Gastroesophageal sphincter (tissue), 3 donors: Measurements from ENCODE around the gene PTPN21.

Experiments
- CTCF ChIP-seq, 4 experiments: fragments of 200-600 bp in 2 of 4; fragments of 450-650 bp in 2 of 4; sonication (generic) in 1 of 4; IDR thresholded peaks; one replicate each; pipeline ENCODE4 v1.5.1; 2017 to 2019; ENCODE audit warnings: antibody characterized with exemption in 4 of 4, mild to moderate bottlenecking in 2 of 4, moderate library complexity in 2 of 4
- POLR2A ChIP-seq, 2 donors: fragments of 450-650 bp; IDR thresholded peaks; one replicate each; pipeline ENCODE4 v1.6.1; 2017; ENCODE audit warnings: antibody characterized with exemption in 2 of 2, mild to moderate bottlenecking in 2 of 2, moderate library complexity in 1 of 2
- POLR2AphosphoS5 ChIP-seq: sonication (generic); formaldehyde crosslinking; IDR thresholded peaks from one replicate; pipeline ENCODE4 v1.6.1; 2017; ENCODE audit warnings: antibody characterized with exemption

GRCh38 chr14:88488081-88488480, 66.7 kb downstream of the PTPN21 start:
- TF ChIP-seq POLR2AphosphoS5, result no peak
- no peak for TF ChIP-seq POLR2A (IDR thresholded peaks at IDR 0.05)
- no peak for TF ChIP-seq CTCF (IDR thresholded peaks at IDR 0.05)
